Astrocyte of the cerebellum (primary cell): ENCODE measurements around the gene ARHGEF17.

ENCODE experiments used
- DNase-seq: peaks from one replicate; pipeline ENCODE4 v3.0.0-alpha.2; 2011; ENCODE audit warnings: low read depth
- H3K4me3 ChIP-seq: 2 replicates; pipeline ENCODE4 v1.5.1; 2011; ENCODE audit warnings: mild to moderate bottlenecking, low read depth, low read length, moderate library complexity
- in situ Hi-C: cut with HindIII; loops from 2 replicates; pipeline ENCODE4 v1.10.0; 2017; ENCODE audit warnings: low sequenced_read_pairs
- TF ChIP-seq, protein P1 (sequence below): IDR thresholded peaks from 2 replicates; pipeline ENCODE4 v1.5.1; 2012; ENCODE audit warnings: low read length, low read depth, moderate library complexity, mild to moderate bottlenecking; ENCODE audit errors: missing control alignments

Gene ARHGEF17

DNA sequence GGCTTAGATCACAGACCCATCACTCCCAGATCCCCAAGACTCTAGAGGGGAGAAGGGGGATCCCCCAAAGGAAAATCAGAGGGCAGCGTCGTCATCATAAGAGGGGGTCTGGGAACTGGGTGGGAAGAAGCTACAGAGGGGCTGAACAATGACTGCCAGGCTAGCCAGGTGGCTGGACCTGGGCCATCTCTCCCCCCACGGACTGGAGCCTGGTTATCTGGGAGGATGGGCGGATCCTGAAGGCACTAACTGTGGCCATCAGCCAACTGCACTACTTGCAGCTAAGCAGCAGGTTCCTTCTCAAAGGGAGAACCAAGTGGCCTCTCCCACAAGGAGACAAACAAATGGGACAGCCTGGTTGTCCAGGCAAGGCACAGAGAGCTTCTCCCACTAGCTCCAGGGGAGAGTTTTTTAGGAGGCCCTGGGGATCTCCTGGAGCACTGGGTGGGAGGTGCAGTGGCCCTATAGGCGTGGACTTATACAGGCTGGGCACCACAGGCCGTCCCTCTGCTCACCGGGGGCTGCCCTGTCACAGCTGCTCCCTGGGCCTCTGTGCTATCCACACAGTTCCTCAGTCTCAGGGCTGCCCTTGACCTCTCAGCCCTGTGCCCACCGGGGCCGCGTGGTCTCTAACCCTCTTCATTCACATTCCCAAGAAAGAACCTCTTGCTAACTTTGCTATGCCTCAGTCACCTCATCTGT is 20.5 kb upstream of the ARHGEF17 start:
- in situ Hi-C loops: no loop called here
- DNase-seq: no peak
- TF ChIP-seq, protein P1, sequence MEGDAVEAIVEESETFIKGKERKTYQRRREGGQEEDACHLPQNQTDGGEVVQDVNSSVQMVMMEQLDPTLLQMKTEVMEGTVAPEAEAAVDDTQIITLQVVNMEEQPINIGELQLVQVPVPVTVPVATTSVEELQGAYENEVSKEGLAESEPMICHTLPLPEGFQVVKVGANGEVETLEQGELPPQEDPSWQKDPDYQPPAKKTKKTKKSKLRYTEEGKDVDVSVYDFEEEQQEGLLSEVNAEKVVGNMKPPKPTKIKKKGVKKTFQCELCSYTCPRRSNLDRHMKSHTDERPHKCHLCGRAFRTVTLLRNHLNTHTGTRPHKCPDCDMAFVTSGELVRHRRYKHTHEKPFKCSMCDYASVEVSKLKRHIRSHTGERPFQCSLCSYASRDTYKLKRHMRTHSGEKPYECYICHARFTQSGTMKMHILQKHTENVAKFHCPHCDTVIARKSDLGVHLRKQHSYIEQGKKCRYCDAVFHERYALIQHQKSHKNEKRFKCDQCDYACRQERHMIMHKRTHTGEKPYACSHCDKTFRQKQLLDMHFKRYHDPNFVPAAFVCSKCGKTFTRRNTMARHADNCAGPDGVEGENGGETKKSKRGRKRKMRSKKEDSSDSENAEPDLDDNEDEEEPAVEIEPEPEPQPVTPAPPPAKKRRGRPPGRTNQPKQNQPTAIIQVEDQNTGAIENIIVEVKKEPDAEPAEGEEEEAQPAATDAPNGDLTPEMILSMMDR: no peak
- no peak overlapping the region for H3K4me3 ChIP-seq

- H3K4me3 ChIP-seq: no peak overlapping the region
- DNase-seq: no peak
- in situ Hi-C loops: no loop called here
- TF ChIP-seq, protein P1: no peak
These were observed 19.7 kb upstream of the ARHGEF17 start for GRCh38 chr11:73288192-73288872.

DNA sequence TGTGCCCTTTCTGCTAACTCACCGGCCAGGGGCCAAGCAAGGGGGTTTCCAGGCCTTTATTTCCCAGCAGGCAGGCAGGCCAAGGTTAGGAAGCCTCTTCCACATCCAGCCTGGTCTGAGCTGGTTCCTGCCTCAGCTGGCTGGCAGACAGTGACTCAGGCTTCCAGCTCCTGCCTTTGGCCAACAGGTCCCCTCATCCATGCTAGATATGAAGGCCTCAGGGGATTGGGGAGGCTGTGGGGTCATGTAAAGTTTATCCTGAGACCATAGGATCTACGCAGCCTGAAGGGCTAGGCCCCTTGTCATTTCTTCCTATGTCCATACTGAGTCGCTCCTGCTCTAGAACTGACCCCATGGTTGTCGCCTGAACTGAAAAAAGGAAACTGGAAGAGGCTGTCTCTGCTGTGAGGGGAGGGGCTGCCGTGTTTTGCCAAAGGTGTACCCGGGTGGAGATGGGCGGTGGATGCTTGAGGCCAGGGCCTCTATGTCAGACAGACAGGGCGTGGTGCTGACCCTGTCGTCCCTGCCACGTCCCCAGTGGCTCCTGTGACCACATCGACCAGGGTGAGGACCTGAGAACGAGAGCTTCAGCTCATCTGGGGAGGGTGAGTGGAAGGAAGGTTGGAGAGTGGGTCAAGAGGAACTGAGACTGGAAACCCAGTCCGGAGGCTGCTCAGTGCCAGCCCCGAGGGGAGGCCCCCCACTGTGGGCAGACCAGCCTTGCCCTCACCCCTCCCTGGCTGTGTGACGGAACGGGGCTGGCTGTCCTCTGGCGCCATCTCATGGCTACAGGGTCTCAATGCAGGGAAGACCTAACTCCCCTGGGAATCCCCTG is 19.0 kb upstream of the ARHGEF17 start:
- TF ChIP-seq, protein P1: peak; percentile 95
- H3K4me3 ChIP-seq: no peak overlapping the region
- in situ Hi-C loops: no loop called here
- no peak for DNase-seq

- no peak overlapping the region for H3K4me3 ChIP-seq
- TF ChIP-seq, protein P1: no peak
- no peak for DNase-seq
- in situ Hi-C loops: no loop called here
These were observed 17.5 kb upstream of the ARHGEF17 start for GRCh38 chr11:73290536-73290935.

GRCh38 chr11:73291196-73291595 is 16.9 kb upstream of the ARHGEF17 start:
- no peak for DNase-seq
- in situ Hi-C loops: no loop called here
- no peak overlapping the region for H3K4me3 ChIP-seq
- TF ChIP-seq, protein P1: no peak

- H3K4me3 ChIP-seq: no peak overlapping the region
- TF ChIP-seq, protein P1: no peak
- no peak for DNase-seq
- in situ Hi-C loops: no loop called here
These were observed 16.1 kb upstream of the ARHGEF17 start for GRCh38 chr11:73291781-73292524.
